ENCODE data around the gene SLC26A3. TPM values are rescaled to one million over a fixed set of nuclear protein-coding genes. Genes with fewer than 3 reads are reported as not detected.

SLC26A3 gene
- total and polyA plus RNA-seq, 2 of the 8 experiments (the other 6 are each of a cell fraction or from before 2014, with no cell fraction given), result not detected

GRCh38 chr7:107828540-107828939 is 25.5 kb upstream of the SLC26A3 start:
- Histone ChIP-seq H2AK5ac (ENCODE audit: low read depth, low read length) (no peak overlapping the region), H3K23ac (ENCODE audit: insufficient read length) (no peak overlapping the region), H4K20me1 (replicated peaks in 1 of 2; ENCODE audit: control insufficient read depth in 1 of 2, insufficient read depth in 2 of 2, low read length in 2 of 2) (no peaks in the 10 kb centered on the region), H3K9me3 (ENCODE audit: insufficient read depth in 2 of 2, low read depth in 1 of 2, low read length in 1 of 2) (no peaks in the 10 kb centered on the region), H4K91ac (replicated peaks; ENCODE audit: insufficient read length, low read length) (no peak overlapping the region), H3K79me1 (ENCODE audit: low read depth, low read length) (no peaks in the 10 kb centered on the region), H3K4ac (replicated peaks; ENCODE audit: insufficient read length, low read depth, low read length) (no peak overlapping the region), H4K5ac (ENCODE audit: insufficient read length, low read depth, low read length) (no peak overlapping the region), H2BK120ac (replicated peaks; ENCODE audit: low read depth, low read length) (no peak overlapping the region), H3K36me3 (ENCODE audit: control insufficient read depth in 2 of 4, insufficient read depth in 4 of 4, low read length in 3 of 4) (no peaks in the 10 kb centered on the region), H3K27me3 (replicated peaks in 1 of 4; ENCODE audit: control insufficient read depth in 3 of 4, extremely low read depth in 1 of 4, insufficient read depth in 3 of 4, low read length in 3 of 4) (no peaks in the 10 kb centered on the region), H3K18ac (ENCODE audit: extremely low read depth, low read length) (no peak overlapping the region), H2BK5ac (ENCODE audit: low read depth, low read length) (no peak overlapping the region), H2BK15ac (ENCODE audit: low read length) (no peak overlapping the region), H2BK20ac (ENCODE audit: low read length) (no peak overlapping the region), H4K8ac (ENCODE audit: extremely low read depth, insufficient read depth, low read length) (no peak overlapping the region), H3K23me2 (ENCODE audit: low read depth, low read length) (no peaks in the 10 kb centered on the region), H3K79me2 (ENCODE audit: control insufficient read depth in 1 of 2, insufficient read depth in 2 of 2, low read length in 2 of 2) (no peaks in the 10 kb centered on the region), H3K56ac (replicated peaks; ENCODE audit: insufficient read length, low read depth, low read length) (no peak overlapping the region), H3K4me3 (ENCODE audit: extremely low read depth in 1 of 4, insufficient read depth in 2 of 4, low read depth in 3 of 4, low read length in 4 of 4) (no peak overlapping the region), H3K4me2 (ENCODE audit: insufficient read depth in 1 of 2, low read depth in 2 of 2, low read length in 2 of 2) (no peak overlapping the region), H3K4me1 (replicated peaks in 1 of 4; ENCODE audit: control insufficient read depth in 3 of 4, insufficient read depth in 4 of 4, low read length in 3 of 4) (no peaks in the 10 kb centered on the region), H2AFZ (ENCODE audit: low read length) (no peak overlapping the region), H3K9ac (replicated peaks in 1 of 4; ENCODE audit: extremely low read depth in 1 of 4, low read depth in 3 of 4, low read length in 3 of 4) (no peak overlapping the region), H3K27ac (ENCODE audit: low read depth, low read length) (no peak overlapping the region), H3K14ac (ENCODE audit: insufficient read length) (no peak overlapping the region), H2BK12ac (ENCODE audit: low read depth, low read length) (no peak overlapping the region)
- ChIA-PET POLR2A (ENCODE audit: partially characterized antibody) (no interaction called here), CTCF (ENCODE audit: partially characterized antibody) (interaction anchor here (0.8 kb wide), 1 partner anchor 234 kb away, joined by 3 read pairs; no protein-coding TSS in a partner anchor)
- FAIRE-seq (no peak), DNase-seq (ENCODE audit: low read depth in 1 of 2, low spot score in 2 of 2) (no peak)
- no peak for TF ChIP-seq RNF2 (IDR thresholded peaks at IDR 0.05; ENCODE audit: borderline replicate concordance, low read depth, low read length, missing control alignments, poor library complexity, severe bottlenecking)
- TF ChIP-seq POU5F1 (IDR thresholded peaks at IDR 0.05; ENCODE audit: low read depth, low read length), result no peak
- TF ChIP-seq POLR2AphosphoS5 (IDR thresholded peaks at IDR 0.05; ENCODE audit: low read depth, low read length), result no peak
- 86% methylated on average over 4 of the region's 4 CpGs; no CpG with 5 or more reads in 1 of the 2 experiments for WGBS, 2 experiments (ENCODE audit: extremely low coverage in 1 of 2, insufficient coverage in 1 of 2, insufficient read length in 1 of 2, insufficient replicate concordance in 2 of 2, low coverage in 1 of 2, low lambda C conversion rate in 2 of 2, missing lambda C conversion rate in 1 of 2)
